ENCODE measurements around the gene NNT. TPM values are rescaled to one million over a fixed set of nuclear protein-coding genes. Genes with fewer than 3 reads are reported as not detected.

Gene NNT
- polyA plus RNA-seq, 12 donors: 45.3 to 120 (median 100) TPM; not detected in 1

GRCh38 chr5:43619911-43620310 is 16.9 kb downstream of the NNT start:
- DNase-seq: no peak

GRCh38 chr5:43620944-43621505 is 18.0 kb downstream of the NNT start:
- DNase-seq: no peak

GRCh38 chr5:43622074-43622473 is 19.1 kb downstream of the NNT start:
- no peak for DNase-seq

GRCh38 chr5:43623048-43623680 is 20.2 kb downstream of the NNT start:
- DNase-seq: no peak

- DNase-seq: no peak
These were observed 24.0 kb downstream of the NNT start for GRCh38 chr5:43627028-43627427.

- peak; percentile 69 for DNase-seq
These were observed 28.4 kb downstream of the NNT start for GRCh38 chr5:43631182-43631910.

GRCh38 chr5:43634621-43635020 is 31.6 kb downstream of the NNT start:
- DNase-seq: no peak

GRCh38 chr5:43635374-43635773 is 32.4 kb downstream of the NNT start:
- DNase-seq: no peak

- DNase-seq: no peak
These were observed 33.1 kb downstream of the NNT start for GRCh38 chr5:43636076-43636475.

- no peak for DNase-seq
These were observed 34.4 kb downstream of the NNT start for GRCh38 chr5:43637416-43637815.

- DNase-seq: no peak
These were observed 35.1 kb downstream of the NNT start for GRCh38 chr5:43638107-43638506.

GRCh38 chr5:43638546-43638945 is 35.6 kb downstream of the NNT start:
- no peak for DNase-seq

GRCh38 chr5:43639566-43639965 is 36.6 kb downstream of the NNT start:
- no peak for DNase-seq

- DNase-seq: no peak
These were observed 39.4 kb downstream of the NNT start for GRCh38 chr5:43642428-43642827.

- DNase-seq: no peak
These were observed 40.3 kb downstream of the NNT start for GRCh38 chr5:43643327-43643726.

GRCh38 chr5:43643750-43644149 is 40.8 kb downstream of the NNT start:
- no peak for DNase-seq

GRCh38 chr5:43646992-43647391 is 44.0 kb downstream of the NNT start:
- peak; percentile 25 for DNase-seq

- DNase-seq: no peak
These were observed 44.8 kb downstream of the NNT start for GRCh38 chr5:43647789-43648188.

GRCh38 chr5:43648499-43649124 is 45.6 kb downstream of the NNT start:
- peak; percentile 30 for DNase-seq

GRCh38 chr5:43649256-43649655 is 46.3 kb downstream of the NNT start:
- DNase-seq: no peak

GRCh38 chr5:43652537-43653302 is 49.7 kb downstream of the NNT start:
- no peak for DNase-seq

GRCh38 chr5:43658509-43658908 is 55.5 kb downstream of the NNT start:
- no peak for DNase-seq

Measured in muscle of arm (tissue), 12 donors.